ENCODE results near the gene SUPT16H.

GRCh38 chr14:21399311-21399870 lies 15.6 kb upstream of the SUPT16H start:
- TF ChIP-seq, protein P1, sequence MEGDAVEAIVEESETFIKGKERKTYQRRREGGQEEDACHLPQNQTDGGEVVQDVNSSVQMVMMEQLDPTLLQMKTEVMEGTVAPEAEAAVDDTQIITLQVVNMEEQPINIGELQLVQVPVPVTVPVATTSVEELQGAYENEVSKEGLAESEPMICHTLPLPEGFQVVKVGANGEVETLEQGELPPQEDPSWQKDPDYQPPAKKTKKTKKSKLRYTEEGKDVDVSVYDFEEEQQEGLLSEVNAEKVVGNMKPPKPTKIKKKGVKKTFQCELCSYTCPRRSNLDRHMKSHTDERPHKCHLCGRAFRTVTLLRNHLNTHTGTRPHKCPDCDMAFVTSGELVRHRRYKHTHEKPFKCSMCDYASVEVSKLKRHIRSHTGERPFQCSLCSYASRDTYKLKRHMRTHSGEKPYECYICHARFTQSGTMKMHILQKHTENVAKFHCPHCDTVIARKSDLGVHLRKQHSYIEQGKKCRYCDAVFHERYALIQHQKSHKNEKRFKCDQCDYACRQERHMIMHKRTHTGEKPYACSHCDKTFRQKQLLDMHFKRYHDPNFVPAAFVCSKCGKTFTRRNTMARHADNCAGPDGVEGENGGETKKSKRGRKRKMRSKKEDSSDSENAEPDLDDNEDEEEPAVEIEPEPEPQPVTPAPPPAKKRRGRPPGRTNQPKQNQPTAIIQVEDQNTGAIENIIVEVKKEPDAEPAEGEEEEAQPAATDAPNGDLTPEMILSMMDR (IDR thresholded peaks at IDR 0.05) = no peak
- TF ChIP-seq POLR2A (IDR thresholded peaks at IDR 0.05) = no peak
